ENCODE results near the gene GNS.
"Not testable (repeated sequence)": the region's sequence is repeated elsewhere in the genome, so short reads cannot be mapped to it uniquely, and the experiment has no call there.

- TF ChIP-seq, protein P1, sequence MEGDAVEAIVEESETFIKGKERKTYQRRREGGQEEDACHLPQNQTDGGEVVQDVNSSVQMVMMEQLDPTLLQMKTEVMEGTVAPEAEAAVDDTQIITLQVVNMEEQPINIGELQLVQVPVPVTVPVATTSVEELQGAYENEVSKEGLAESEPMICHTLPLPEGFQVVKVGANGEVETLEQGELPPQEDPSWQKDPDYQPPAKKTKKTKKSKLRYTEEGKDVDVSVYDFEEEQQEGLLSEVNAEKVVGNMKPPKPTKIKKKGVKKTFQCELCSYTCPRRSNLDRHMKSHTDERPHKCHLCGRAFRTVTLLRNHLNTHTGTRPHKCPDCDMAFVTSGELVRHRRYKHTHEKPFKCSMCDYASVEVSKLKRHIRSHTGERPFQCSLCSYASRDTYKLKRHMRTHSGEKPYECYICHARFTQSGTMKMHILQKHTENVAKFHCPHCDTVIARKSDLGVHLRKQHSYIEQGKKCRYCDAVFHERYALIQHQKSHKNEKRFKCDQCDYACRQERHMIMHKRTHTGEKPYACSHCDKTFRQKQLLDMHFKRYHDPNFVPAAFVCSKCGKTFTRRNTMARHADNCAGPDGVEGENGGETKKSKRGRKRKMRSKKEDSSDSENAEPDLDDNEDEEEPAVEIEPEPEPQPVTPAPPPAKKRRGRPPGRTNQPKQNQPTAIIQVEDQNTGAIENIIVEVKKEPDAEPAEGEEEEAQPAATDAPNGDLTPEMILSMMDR (IDR thresholded peaks at IDR 0.05), result not testable (repeated sequence)
- not testable (repeated sequence) for TF ChIP-seq ZFX (IDR thresholded peaks at IDR 0.05; ENCODE audit: borderline replicate concordance)
Observed at GRCh38 chr12:64775147-64775736, 16.0 kb upstream of the GNS start.
